CD14-positive monocyte (primary cell): ENCODE data around the gene DZIP1L. TPM values are rescaled to one million over a fixed set of nuclear protein-coding genes. Genes with fewer than 3 reads are reported as not detected.

Source experiments
- DNase-seq, 3 donors: peaks; one replicate each; pipeline ENCODE4 v3.0.0-alpha.2; 2011 to 2022
- H2AFZ ChIP-seq: 2 replicates; pipeline ENCODE4 v1.6.0; 2012; ENCODE audit warnings: mild to moderate bottlenecking, low read depth, low read length, inconsistent platforms; ENCODE audit not compliant: insufficient read depth, poor library complexity, severe bottlenecking
- H3K27ac ChIP-seq, 2 donors: 1 replicate in 1 of 2; 2 replicates in 1 of 2; pipeline ENCODE4 v1.5.1; 2012 to 2013; ENCODE audit warnings: low read length in 2 of 2, control low read depth in 1 of 2, inconsistent platforms in 1 of 2, low read depth in 1 of 2, mild to moderate bottlenecking in 1 of 2
- H3K27me3 ChIP-seq, 2 donors: one replicate each; pipeline versions ENCODE4 v1.6.0 to v1.6.1; 2011 to 2013; ENCODE audit warnings: low read length in 2 of 2; ENCODE audit not compliant: control insufficient read depth in 2 of 2, insufficient read depth in 2 of 2
- H3K36me3 ChIP-seq, 2 donors: replicated peaks in 1 of 2; 1 replicate in 1 of 2; 2 replicates in 1 of 2; pipeline versions ENCODE4 v1.5.1 to v1.6.1; 2012 to 2013; ENCODE audit warnings: low read length in 2 of 2, control low read depth in 1 of 2, inconsistent platforms in 1 of 2, mild to moderate bottlenecking in 1 of 2; ENCODE audit not compliant: insufficient read depth in 2 of 2, control insufficient read depth in 1 of 2
- H3K4me1 ChIP-seq, 2 donors: 1 replicate in 1 of 2; 2 replicates in 1 of 2; pipeline versions ENCODE4 v1.5.1 to v1.6.1; 2012 to 2013; ENCODE audit warnings: low read length in 2 of 2, control low read depth in 1 of 2, inconsistent platforms in 1 of 2, mild to moderate bottlenecking in 1 of 2, moderate library complexity in 1 of 2; ENCODE audit not compliant: insufficient read depth in 2 of 2, control insufficient read depth in 1 of 2
- H3K4me2 ChIP-seq: replicated peaks from 2 replicates; pipeline ENCODE3; 2012; ENCODE audit warnings: low read length, moderate library complexity, mild to moderate bottlenecking; ENCODE audit not compliant: poor library complexity, severe bottlenecking; ENCODE audit errors: extremely low read depth
- H3K4me3 ChIP-seq, 3 experiments: fragments of 200-600 bp in 1 of 3; sonication (generic) in 1 of 3; replicated peaks in 1 of 3; 1 replicate in 2 of 3; 2 replicates in 1 of 3; pipeline ENCODE4 v1.5.1; 2011 to 2013; ENCODE audit warnings: low read length in 3 of 3, mild to moderate bottlenecking in 3 of 3, control low read depth in 2 of 3, low read depth in 2 of 3, inconsistent platforms in 1 of 3, moderate library complexity in 1 of 3
- H3K79me2 ChIP-seq: 2 replicates; pipeline ENCODE4 v1.6.0; 2012; ENCODE audit warnings: mild to moderate bottlenecking, control low read depth, inconsistent platforms, low read length, moderate library complexity; ENCODE audit not compliant: insufficient read depth
- H3K9ac ChIP-seq: 2 replicates; pipeline ENCODE4 v1.6.0; 2017; ENCODE audit warnings: low read length, mild to moderate bottlenecking; ENCODE audit not compliant: insufficient read depth, poor library complexity, severe bottlenecking
- H3K9me3 ChIP-seq, 2 donors: replicated peaks in 1 of 2; 1 replicate in 1 of 2; 2 replicates in 1 of 2; pipeline versions ENCODE4 v1.5.1 to v1.6.1; 2012 to 2013; ENCODE audit warnings: low read length in 2 of 2, control low read depth in 1 of 2; ENCODE audit not compliant: control insufficient read depth in 1 of 2, insufficient read depth in 1 of 2
- H4K20me1 ChIP-seq: 2 replicates; pipeline ENCODE4 v1.6.0; 2012; ENCODE audit warnings: mild to moderate bottlenecking, low read length, control low read depth, moderate library complexity; ENCODE audit not compliant: insufficient read depth
- H3K27ac Mint-ChIP-seq, 7 donors: one replicate each; pipeline ENCODE4 v1.8.0; 2020; ENCODE audit warnings: mild to moderate bottlenecking in 7 of 7, mixed read lengths in 7 of 7, moderate library complexity in 6 of 7, inconsistent platforms in 2 of 7
- H3K27me3 Mint-ChIP-seq, 3 donors: one replicate each; pipeline ENCODE4 v1.8.0; 2021 to 2022; ENCODE audit warnings: low read depth in 3 of 3, mild to moderate bottlenecking in 3 of 3, mixed read lengths in 3 of 3, moderate library complexity in 3 of 3, inconsistent platforms in 1 of 3
- H3K36me3 Mint-ChIP-seq, 2 donors: one replicate each; pipeline ENCODE4 v1.8.0; 2020; ENCODE audit warnings: mixed read lengths in 2 of 2, inconsistent platforms in 1 of 2, mild to moderate bottlenecking in 1 of 2
- H3K4me1 Mint-ChIP-seq: one replicate; pipeline ENCODE4 v1.8.0; 2020; ENCODE audit warnings: mild to moderate bottlenecking, mixed read lengths
- H3K4me3 Mint-ChIP-seq, 2 donors: one replicate each; pipeline ENCODE4 v1.8.0; 2020; ENCODE audit warnings: mild to moderate bottlenecking in 2 of 2, mixed read lengths in 2 of 2, moderate library complexity in 1 of 2
- H3K9me3 Mint-ChIP-seq, 7 donors: one replicate each; pipeline ENCODE4 v1.8.0; 2020 to 2022; ENCODE audit warnings: mixed read lengths in 7 of 7, mild to moderate bottlenecking in 6 of 7, moderate library complexity in 6 of 7, inconsistent platforms in 2 of 7
- CTCF ChIP-seq: fragments of 200-600 bp; IDR thresholded peaks from one replicate; pipeline ENCODE4 v1.8.0; 2022; ENCODE audit warnings: antibody characterized with exemption, mild to moderate bottlenecking
- WGBS: methylation state at CpG from one replicate; pipeline ENCODE4 v1.1.5; 2013; ENCODE audit warnings: missing lambda C conversion rate; ENCODE audit not compliant: insufficient coverage; 5-methylcytosine and 5-hydroxymethylcytosine counted together
- intact Hi-C, 2 donors: fragments of 100-400 bp; cut with micrococcal nuclease; formaldehyde crosslinking; loops; one replicate each; pipeline versions ENCODE4 v1.15.0 to v1.15.1; 2023
- polyA plus RNA-seq, 3 donors: library from polyadenylated mRNA; depleted of rRNA in 1 of 3; unstranded in 2 of 3; stranded (reverse) in 1 of 3; fragments of 300-500 nt in 2 of 3; fragments of >200 nt in 1 of 3; fragmentation: Illumina TruSeq in 2 of 3; gene quantifications; 1 replicate in 2 of 3; 2 replicates in 1 of 3; pipeline ENCODE4 v1.2.3, GENCODE V29; 2012 to 2021

The DZIP1L gene
- polyA plus RNA-seq, 3 donors = 0.50 to 1.8 (median 0.52) TPM

DNA sequence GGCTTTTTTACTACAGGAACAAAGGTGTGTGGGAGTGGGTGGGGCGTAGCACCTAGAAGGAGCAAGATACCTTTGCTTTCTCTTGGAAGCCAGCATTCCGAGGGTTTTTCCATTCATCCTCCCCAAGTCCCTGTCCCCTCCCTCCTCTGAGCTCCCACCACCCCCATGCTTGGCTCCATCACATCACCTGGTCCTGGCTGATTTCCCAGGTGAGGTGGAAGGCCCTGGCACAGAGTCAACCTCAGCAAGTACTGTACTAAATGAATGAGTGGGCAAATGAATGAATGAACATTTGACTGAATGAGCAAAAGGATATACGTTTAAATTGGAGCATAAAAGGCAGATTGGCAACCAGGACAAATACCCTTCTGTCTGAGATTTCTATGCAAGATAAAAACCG lies 45.4 kb downstream of the DZIP1L start:
- peaks cover 0 to 3% (median 0%) of the 10 kb centered on the region in 3 donors for H3K27me3 Mint-ChIP-seq
- no peaks in the 10 kb centered on the region for H3K27me3 ChIP-seq

GRCh38 chr3:138068579-138069174 lies 46.7 kb downstream of the DZIP1L start:
- Histone ChIP-seq H3K27me3 (no peaks in the 10 kb centered on the region), H3K9ac (no peak overlapping the region), H3K9me3 (no peaks in the 10 kb centered on the region), H3K4me3 (no peak overlapping the region), H3K4me2 (no peak overlapping the region), H2AFZ (no peak overlapping the region), H4K20me1 (no peaks in the 10 kb centered on the region), H3K79me2 (no peaks in the 10 kb centered on the region), H3K4me1 (no peaks in the 10 kb centered on the region), H3K27ac (no peak overlapping the region), H3K36me3 (peaks cover 0 to 8% of the 10 kb centered on the region in 2 donors)
- 19% methylated on average over 12 of the region's 14 CpGs for WGBS
- intact Hi-C loops = loop anchor here in 1 of 2 donors (5.0 to 10.0 kb wide), 2 partner anchors 49 to 856 kb away; partner anchors contain the start of gene DZIP1L
- Mint-ChIP-seq H3K36me3 (peaks cover 10 to 35% of the 10 kb centered on the region in 2 donors), H3K27me3 (peaks cover 0 to 3% (median 0%) of the 10 kb centered on the region in 3 donors), H3K4me3 (no peak overlapping the region), H3K27ac (no peak overlapping the region), H3K4me1 (peaks cover 1% of the 10 kb centered on the region), H3K9me3 (peaks cover 0 to under 1% (median 0%) of the 10 kb centered on the region in 7 donors)
- TF ChIP-seq CTCF = peak; percentile 96
- peak; percentile 56 to 76 (median 67) for DNase-seq

More for the DNA sequence above, 45.4 kb downstream of the DZIP1L start:
- no peaks in the 10 kb centered on the region for H3K79me2 ChIP-seq
- no peak overlapping the region for H3K27ac ChIP-seq
- DNase-seq = no peak
- no peaks in the 10 kb centered on the region for H3K4me1 ChIP-seq
- no peak overlapping the region for H3K4me3 ChIP-seq
- H3K4me2 ChIP-seq = no peak overlapping the region
- H3K9me3 Mint-ChIP-seq = peaks cover 0 to 2% (median 0%) of the 10 kb centered on the region in 7 donors
- TF ChIP-seq CTCF = no peak
- no peaks in the 10 kb centered on the region for H3K36me3 ChIP-seq
- no peak overlapping the region for H2AFZ ChIP-seq
- no CpG with 5 or more reads among the region's 4 CpGs for WGBS
- no peak overlapping the region for H3K27ac Mint-ChIP-seq
- intact Hi-C loops = loop anchor here (10.0 kb wide), 2 partner anchors 345 to 855 kb away; no protein-coding TSS in a partner anchor
- H3K9ac ChIP-seq = no peak overlapping the region
- H3K36me3 Mint-ChIP-seq = peaks cover 4 to 30% of the 10 kb centered on the region in 2 donors
- peaks cover 1% of the 10 kb centered on the region for H3K4me1 Mint-ChIP-seq
- no peaks in the 10 kb centered on the region for H4K20me1 ChIP-seq
- no peaks in the 10 kb centered on the region for H3K9me3 ChIP-seq
- H3K4me3 Mint-ChIP-seq = no peak overlapping the region
